Measurements from ENCODE around the gene WDPCP. TPM values are rescaled to one million over a fixed set of nuclear protein-coding genes. Genes with fewer than 3 reads are reported as not detected.
"Not testable (repeated sequence)": the region's sequence is repeated elsewhere in the genome, so short reads cannot be mapped to it uniquely, and the experiment has no call there.

The WDPCP gene
- total RNA-seq, 2 donors from 2014 or later: 11.8 to 25.1 TPM

- Mint-ChIP-seq H3K4me1 (no peaks in the 10 kb centered on the region), H3K27me3 (ENCODE audit: insufficient read depth) (no peaks in the 10 kb centered on the region), H3K36me3 (ENCODE audit: low read depth) (no peaks in the 10 kb centered on the region), H3K4me3 (no peak overlapping the region), H3K27ac (no peak overlapping the region), H3K9me3 (no peaks in the 10 kb centered on the region)
- WGBS, 2 experiments (ENCODE audit: insufficient coverage in 1 of 2, insufficient read length in 1 of 2): 89 to 100% methylated on average over 4 of the region's 4 CpGs
- H3K36me3 ChIP-seq (ENCODE audit: control insufficient read depth, insufficient read depth, low read length): no peaks in the 10 kb centered on the region
- DNase-seq: no peak
- H3K4me1 ChIP-seq (ENCODE audit: control insufficient read depth, insufficient read depth, low read length): no peaks in the 10 kb centered on the region
- no peaks in the 10 kb centered on the region for H3K9me3 ChIP-seq (ENCODE audit: control insufficient read depth, low read length)
- H3K4me3 ChIP-seq (ENCODE audit: low read length): no peak overlapping the region
- TF ChIP-seq CTCF (conservative IDR thresholded peaks at IDR 0.05): no peak
- H3K9ac ChIP-seq (ENCODE audit: extremely low read depth, low read length, poor library complexity, severe bottlenecking): no peak overlapping the region
- H3K27ac ChIP-seq (ENCODE audit: low read depth, low read length): no peak overlapping the region
- H3K27me3 ChIP-seq (ENCODE audit: control insufficient read depth, insufficient read depth, low read length, poor library complexity, severe bottlenecking): no peaks in the 10 kb centered on the region
Observed at GRCh38 chr2:63580651-63581297, 7.5 kb downstream of the WDPCP start.

- H3K4me3 Mint-ChIP-seq: no peak overlapping the region
- Histone ChIP-seq H3K36me3 (ENCODE audit: control insufficient read depth, insufficient read depth, low read length) (no peaks in the 10 kb centered on the region), H3K27ac (ENCODE audit: low read depth, low read length) (no peak overlapping the region), H3K9ac (ENCODE audit: extremely low read depth, low read length, poor library complexity, severe bottlenecking) (no peak overlapping the region), H3K4me1 (ENCODE audit: control insufficient read depth, insufficient read depth, low read length) (no peaks in the 10 kb centered on the region), H3K27me3 (ENCODE audit: control insufficient read depth, insufficient read depth, low read length, poor library complexity, severe bottlenecking) (no peaks in the 10 kb centered on the region), H3K4me3 (ENCODE audit: low read length) (no peak overlapping the region), H3K9me3 (ENCODE audit: control insufficient read depth, low read length) (peaks cover 14% of the 10 kb centered on the region)
- 94 to 100% methylated on average over 2 to 3 of the region's 3 CpGs for WGBS, 2 experiments (ENCODE audit: insufficient coverage in 1 of 2, insufficient read length in 1 of 2)
- no peak overlapping the region for H3K27ac Mint-ChIP-seq
- peaks cover 9% of the 10 kb centered on the region for H3K9me3 Mint-ChIP-seq
- H3K4me1 Mint-ChIP-seq: no peaks in the 10 kb centered on the region
- DNase-seq: no peak
- H3K36me3 Mint-ChIP-seq (ENCODE audit: low read depth): peaks cover 6% of the 10 kb centered on the region
- TF ChIP-seq CTCF (conservative IDR thresholded peaks at IDR 0.05): no peak
- no peaks in the 10 kb centered on the region for H3K27me3 Mint-ChIP-seq (ENCODE audit: insufficient read depth)
Observed at GRCh38 chr2:63578767-63579166, 9.5 kb downstream of the WDPCP start.

GRCh38 chr2:63576546-63576945, 11.7 kb downstream of the WDPCP start:
- H3K27ac ChIP-seq (ENCODE audit: low read depth, low read length): no peak overlapping the region
- peaks cover 27% of the 10 kb centered on the region for H3K9me3 Mint-ChIP-seq

GRCh38 chr2:63573726-63574345, 14.4 kb downstream of the WDPCP start:
- not testable (repeated sequence) for H3K4me1 Mint-ChIP-seq; H3K27me3 ChIP-seq (ENCODE audit: control insufficient read depth, insufficient read depth, low read length, poor library complexity, severe bottlenecking); H3K27me3 Mint-ChIP-seq (ENCODE audit: insufficient read depth); H3K27ac ChIP-seq (ENCODE audit: low read depth, low read length); H3K9ac ChIP-seq (ENCODE audit: extremely low read depth, low read length, poor library complexity, severe bottlenecking); H3K4me1 ChIP-seq (ENCODE audit: control insufficient read depth, insufficient read depth, low read length); DNase-seq; H3K27ac Mint-ChIP-seq; H3K4me3 Mint-ChIP-seq
- Histone ChIP-seq H3K9me3 (ENCODE audit: control insufficient read depth, low read length) (peaks cover 54% of the 10 kb centered on the region), H3K4me3 (ENCODE audit: low read length) (peak overlapping the region; percentile 68), H3K36me3 (ENCODE audit: control insufficient read depth, insufficient read depth, low read length) (peaks cover 12% of the 10 kb centered on the region)
- WGBS, 2 experiments (ENCODE audit: insufficient coverage in 1 of 2, insufficient read length in 1 of 2): 90 to 94% methylated on average over 8 to 13 of the region's 13 CpGs
- peaks cover 27% of the 10 kb centered on the region for H3K36me3 Mint-ChIP-seq (ENCODE audit: low read depth)
- peaks cover 52% of the 10 kb centered on the region for H3K9me3 Mint-ChIP-seq

More at GRCh38 chr2:63576546-63576945, 11.7 kb downstream of the WDPCP start:
- DNase-seq: no peak
- H3K9me3 ChIP-seq (ENCODE audit: control insufficient read depth, low read length): peaks cover 27% of the 10 kb centered on the region
- no peaks in the 10 kb centered on the region for H3K27me3 Mint-ChIP-seq (ENCODE audit: insufficient read depth)
- no peak overlapping the region for H3K9ac ChIP-seq (ENCODE audit: extremely low read depth, low read length, poor library complexity, severe bottlenecking)
- H3K27ac Mint-ChIP-seq: no peak overlapping the region
- no peak for TF ChIP-seq CTCF (conservative IDR thresholded peaks at IDR 0.05)
- H3K4me1 Mint-ChIP-seq: peaks cover 4% of the 10 kb centered on the region
- no peak overlapping the region for H3K4me3 Mint-ChIP-seq
- no peaks in the 10 kb centered on the region for H3K4me1 ChIP-seq (ENCODE audit: control insufficient read depth, insufficient read depth, low read length)
- H3K27me3 ChIP-seq (ENCODE audit: control insufficient read depth, insufficient read depth, low read length, poor library complexity, severe bottlenecking): no peaks in the 10 kb centered on the region
- H3K4me3 ChIP-seq (ENCODE audit: low read length): no peak overlapping the region
- H3K36me3 Mint-ChIP-seq (ENCODE audit: low read depth): peaks cover 15% of the 10 kb centered on the region
- H3K36me3 ChIP-seq (ENCODE audit: control insufficient read depth, insufficient read depth, low read length): no peaks in the 10 kb centered on the region

- H3K4me3 ChIP-seq (ENCODE audit: low read length): peak overlapping the region; percentile 68
- not testable (repeated sequence) for H3K27me3 ChIP-seq (ENCODE audit: control insufficient read depth, insufficient read depth, low read length, poor library complexity, severe bottlenecking); H3K27ac ChIP-seq (ENCODE audit: low read depth, low read length); H3K27ac Mint-ChIP-seq; H3K27me3 Mint-ChIP-seq (ENCODE audit: insufficient read depth); H3K4me3 Mint-ChIP-seq; DNase-seq; H3K4me1 ChIP-seq (ENCODE audit: control insufficient read depth, insufficient read depth, low read length); H3K4me1 Mint-ChIP-seq; H3K9ac ChIP-seq (ENCODE audit: extremely low read depth, low read length, poor library complexity, severe bottlenecking)
- H3K9me3 Mint-ChIP-seq: peaks cover 60% of the 10 kb centered on the region
- WGBS, 2 experiments (ENCODE audit: insufficient coverage in 1 of 2, insufficient read length in 1 of 2): 93% methylated on average over 3 of the region's 3 CpGs; no CpG with 5 or more reads in 1 of the 2 experiments
- peaks cover 14% of the 10 kb centered on the region for H3K36me3 ChIP-seq (ENCODE audit: control insufficient read depth, insufficient read depth, low read length)
- H3K36me3 Mint-ChIP-seq (ENCODE audit: low read depth): peaks cover 34% of the 10 kb centered on the region
- H3K9me3 ChIP-seq (ENCODE audit: control insufficient read depth, low read length): peaks cover 62% of the 10 kb centered on the region
Observed at GRCh38 chr2:63573026-63573425, 15.3 kb downstream of the WDPCP start.

Measured in endodermal cell (in vitro differentiated cells).